ENCODE measurements around the gene SENP8.

Gene SENP8

GRCh38 chr15:72147418-72147817 lies 29.2 kb downstream of the SENP8 start:
- TF ChIP-seq CTCF (IDR thresholded peaks at IDR 0.05; ENCODE audit: low read depth, low read length, missing control alignments) = no peak
- no peak for DNase-seq (ENCODE audit: extremely low read depth, low read depth)
- H3K4me3 ChIP-seq (replicated peaks; ENCODE audit: low read depth, low read length) = no peak overlapping the region

- no peak for DNase-seq (ENCODE audit: extremely low read depth, low read depth)
These were observed 35.2 kb downstream of the SENP8 start for GRCh38 chr15:72153269-72154000.

GRCh38 chr15:72154316-72154715 lies 36.1 kb downstream of the SENP8 start:
- TF ChIP-seq CTCF (IDR thresholded peaks at IDR 0.05; ENCODE audit: low read depth, low read length, missing control alignments) = no peak
- no peak for DNase-seq (ENCODE audit: extremely low read depth, low read depth)
- no peak overlapping the region for H3K4me3 ChIP-seq (replicated peaks; ENCODE audit: low read depth, low read length)

More at GRCh38 chr15:72153269-72154000, 35.2 kb downstream of the SENP8 start:
- no peak overlapping the region for H3K4me3 ChIP-seq (replicated peaks; ENCODE audit: low read depth, low read length)
- TF ChIP-seq CTCF (IDR thresholded peaks at IDR 0.05; ENCODE audit: low read depth, low read length, missing control alignments) = no peak

- DNase-seq (ENCODE audit: extremely low read depth, low read depth) = peak; percentile 19
- TF ChIP-seq CTCF (IDR thresholded peaks at IDR 0.05; ENCODE audit: low read depth, low read length, missing control alignments) = no peak
- peak overlapping the region; percentile 45 for H3K4me3 ChIP-seq (replicated peaks; ENCODE audit: low read depth, low read length)
These were observed 36.9 kb downstream of the SENP8 start for GRCh38 chr15:72155003-72155621.

GRCh38 chr15:72155635-72156616 lies 37.7 kb downstream of the SENP8 start:
- peak overlapping the region; percentile 45 for H3K4me3 ChIP-seq (replicated peaks; ENCODE audit: low read depth, low read length)
- peak; percentile 92 for TF ChIP-seq CTCF (IDR thresholded peaks at IDR 0.05; ENCODE audit: low read depth, low read length, missing control alignments)
- peak; percentile 60 for DNase-seq (ENCODE audit: extremely low read depth, low read depth)

GRCh38 chr15:72156928-72157327 lies 38.7 kb downstream of the SENP8 start:
- no peak for DNase-seq (ENCODE audit: extremely low read depth, low read depth)
- no peak for TF ChIP-seq CTCF (IDR thresholded peaks at IDR 0.05; ENCODE audit: low read depth, low read length, missing control alignments)
- H3K4me3 ChIP-seq (replicated peaks; ENCODE audit: low read depth, low read length) = no peak overlapping the region
